WTC11 (cell line): ENCODE measurements around the gene IGSF6.

ENCODE experiments used
- ATF3 ChIP-seq: sonication (generic); formaldehyde crosslinking; conservative IDR thresholded peaks from 2 replicates; pipeline ENCODE4 v1.8.1; 2022; ENCODE audit warnings: mild to moderate bottlenecking, missing genetic modification reagents
- CREM ChIP-seq: sonication (generic); formaldehyde crosslinking; IDR thresholded peaks from 2 replicates; pipeline ENCODE4 v1.8.1; 2022; ENCODE audit warnings: mild to moderate bottlenecking, missing genetic modification reagents, moderate library complexity
- ESRRA ChIP-seq: sonication (generic); formaldehyde crosslinking; IDR thresholded peaks from 2 replicates; pipeline ENCODE4 v1.8.1; 2022; ENCODE audit warnings: mild to moderate bottlenecking, missing genetic modification reagents, borderline replicate concordance
- GABPB1 ChIP-seq: sonication (generic); formaldehyde crosslinking; IDR thresholded peaks from 2 replicates; pipeline ENCODE4 v1.8.1; 2023; ENCODE audit warnings: mild to moderate bottlenecking, missing genetic modification reagents
- IRF1 ChIP-seq: sonication (generic); formaldehyde crosslinking; IDR thresholded peaks from 2 replicates; pipeline ENCODE4 v1.8.0; 2023; ENCODE audit warnings: missing genetic modification reagents
- KAT7 ChIP-seq: sonication (generic); formaldehyde crosslinking; IDR thresholded peaks from 2 replicates; pipeline ENCODE4 v1.8.1; 2023; ENCODE audit warnings: missing genetic modification reagents, mild to moderate bottlenecking, borderline replicate concordance
- SMAD3 ChIP-seq: sonication (generic); formaldehyde crosslinking; IDR thresholded peaks from 2 replicates; pipeline ENCODE4 v1.8.0; 2022; ENCODE audit warnings: missing genetic modification reagents, mild to moderate bottlenecking, borderline replicate concordance
- SP1 ChIP-seq: sonication (generic); formaldehyde crosslinking; conservative IDR thresholded peaks from 2 replicates; pipeline ENCODE4 v1.8.1; 2022; ENCODE audit warnings: missing genetic modification reagents
- STAT6 ChIP-seq: sonication (generic); formaldehyde crosslinking; conservative IDR thresholded peaks from 2 replicates; pipeline ENCODE4 v1.8.1; 2023; ENCODE audit warnings: mild to moderate bottlenecking, low read depth, missing genetic modification reagents, moderate library complexity
- ZMAT4 ChIP-seq: fragments of 250-450 bp; sonication (Bioruptor Pico); IDR thresholded peaks from 2 replicates; pipeline ENCODE4 v1.9.0; 2021; ENCODE audit warnings: mild to moderate bottlenecking
- ZNF281 ChIP-seq: sonication (generic); formaldehyde crosslinking; IDR thresholded peaks from 2 replicates; pipeline ENCODE4 v1.8.0; 2023; ENCODE audit warnings: mild to moderate bottlenecking, missing genetic modification reagents
- TF ChIP-seq, protein P1 (sequence below): fragments of 200-600 bp; IDR thresholded peaks from 2 replicates; pipeline ENCODE4 v1.8.0; 2022; ENCODE audit warnings: antibody characterized with exemption
- TF ChIP-seq, protein P2 (sequence below): sonication (generic); formaldehyde crosslinking; IDR thresholded peaks from 2 replicates; pipeline ENCODE4 v1.8.1; 2023; ENCODE audit warnings: mild to moderate bottlenecking, missing genetic modification reagents, moderate library complexity
- TF ChIP-seq, protein P3 (sequence below): sonication (generic); formaldehyde crosslinking; IDR thresholded peaks from 2 replicates; pipeline ENCODE4 v1.8.1; 2023; ENCODE audit warnings: mild to moderate bottlenecking, missing genetic modification reagents

DNA sequence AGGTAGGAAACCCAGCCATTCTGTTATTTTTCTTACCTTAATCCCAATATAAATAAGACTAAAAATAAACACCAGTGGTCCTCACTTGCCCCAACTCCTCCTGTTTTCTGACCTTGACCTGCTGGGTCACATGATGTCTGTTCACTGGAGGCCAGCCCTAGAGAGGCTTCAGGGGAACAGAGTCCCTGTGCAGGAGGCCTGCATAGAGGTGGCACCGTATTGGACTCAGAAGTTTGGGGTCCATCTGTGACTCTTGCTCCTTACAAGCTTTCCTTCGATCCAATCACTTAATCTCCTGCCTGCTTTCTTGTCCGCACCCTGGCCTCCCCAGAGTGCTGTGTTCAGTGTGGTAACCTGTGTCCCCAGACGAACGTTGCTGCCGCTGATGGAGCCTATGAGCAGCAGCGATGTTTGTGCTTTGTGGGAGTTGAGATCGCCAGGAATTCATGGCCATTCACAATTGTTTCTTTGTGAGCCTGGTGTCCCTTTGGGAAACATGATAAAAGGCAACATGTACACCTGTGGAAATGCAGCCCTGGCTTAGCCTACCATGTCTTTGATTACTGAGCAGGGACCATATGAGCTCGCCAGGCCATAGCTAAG is 4.7 kb downstream of the IGSF6 start:
- TF ChIP-seq, protein P1, sequence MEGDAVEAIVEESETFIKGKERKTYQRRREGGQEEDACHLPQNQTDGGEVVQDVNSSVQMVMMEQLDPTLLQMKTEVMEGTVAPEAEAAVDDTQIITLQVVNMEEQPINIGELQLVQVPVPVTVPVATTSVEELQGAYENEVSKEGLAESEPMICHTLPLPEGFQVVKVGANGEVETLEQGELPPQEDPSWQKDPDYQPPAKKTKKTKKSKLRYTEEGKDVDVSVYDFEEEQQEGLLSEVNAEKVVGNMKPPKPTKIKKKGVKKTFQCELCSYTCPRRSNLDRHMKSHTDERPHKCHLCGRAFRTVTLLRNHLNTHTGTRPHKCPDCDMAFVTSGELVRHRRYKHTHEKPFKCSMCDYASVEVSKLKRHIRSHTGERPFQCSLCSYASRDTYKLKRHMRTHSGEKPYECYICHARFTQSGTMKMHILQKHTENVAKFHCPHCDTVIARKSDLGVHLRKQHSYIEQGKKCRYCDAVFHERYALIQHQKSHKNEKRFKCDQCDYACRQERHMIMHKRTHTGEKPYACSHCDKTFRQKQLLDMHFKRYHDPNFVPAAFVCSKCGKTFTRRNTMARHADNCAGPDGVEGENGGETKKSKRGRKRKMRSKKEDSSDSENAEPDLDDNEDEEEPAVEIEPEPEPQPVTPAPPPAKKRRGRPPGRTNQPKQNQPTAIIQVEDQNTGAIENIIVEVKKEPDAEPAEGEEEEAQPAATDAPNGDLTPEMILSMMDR = no peak
- TF ChIP-seq IRF1 = no peak
- no peak for TF ChIP-seq ZNF281 (CRISPR knock-in tag)
- TF ChIP-seq ATF3 (CRISPR knock-in tag) = no peak
- TF ChIP-seq KAT7 (CRISPR knock-in tag) = no peak
- TF ChIP-seq, protein P2, sequence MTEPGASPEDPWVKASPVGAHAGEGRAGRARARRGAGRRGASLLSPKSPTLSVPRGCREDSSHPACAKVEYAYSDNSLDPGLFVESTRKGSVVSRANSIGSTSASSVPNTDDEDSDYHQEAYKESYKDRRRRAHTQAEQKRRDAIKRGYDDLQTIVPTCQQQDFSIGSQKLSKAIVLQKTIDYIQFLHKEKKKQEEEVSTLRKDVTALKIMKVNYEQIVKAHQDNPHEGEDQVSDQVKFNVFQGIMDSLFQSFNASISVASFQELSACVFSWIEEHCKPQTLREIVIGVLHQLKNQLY = no peak
- TF ChIP-seq SP1 = no peak
- TF ChIP-seq ESRRA (CRISPR knock-in tag) = no peak
- no peak for TF ChIP-seq ZMAT4 (CRISPR knock-in tag)
- TF ChIP-seq STAT6 (CRISPR knock-in tag) = no peak
- TF ChIP-seq CREM = no peak
- TF ChIP-seq, protein P3, sequence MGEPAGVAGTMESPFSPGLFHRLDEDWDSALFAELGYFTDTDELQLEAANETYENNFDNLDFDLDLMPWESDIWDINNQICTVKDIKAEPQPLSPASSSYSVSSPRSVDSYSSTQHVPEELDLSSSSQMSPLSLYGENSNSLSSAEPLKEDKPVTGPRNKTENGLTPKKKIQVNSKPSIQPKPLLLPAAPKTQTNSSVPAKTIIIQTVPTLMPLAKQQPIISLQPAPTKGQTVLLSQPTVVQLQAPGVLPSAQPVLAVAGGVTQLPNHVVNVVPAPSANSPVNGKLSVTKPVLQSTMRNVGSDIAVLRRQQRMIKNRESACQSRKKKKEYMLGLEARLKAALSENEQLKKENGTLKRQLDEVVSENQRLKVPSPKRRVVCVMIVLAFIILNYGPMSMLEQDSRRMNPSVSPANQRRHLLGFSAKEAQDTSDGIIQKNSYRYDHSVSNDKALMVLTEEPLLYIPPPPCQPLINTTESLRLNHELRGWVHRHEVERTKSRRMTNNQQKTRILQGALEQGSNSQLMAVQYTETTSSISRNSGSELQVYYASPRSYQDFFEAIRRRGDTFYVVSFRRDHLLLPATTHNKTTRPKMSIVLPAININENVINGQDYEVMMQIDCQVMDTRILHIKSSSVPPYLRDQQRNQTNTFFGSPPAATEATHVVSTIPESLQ (CRISPR knock-in tag) = no peak
- no peak for TF ChIP-seq SMAD3 (CRISPR knock-in tag)
- TF ChIP-seq GABPB1 (CRISPR knock-in tag) = no peak
